ENCODE results near the gene ABCD4. TPM values are rescaled to one million over a fixed set of nuclear protein-coding genes. Genes with fewer than 3 reads are reported as not detected.

ABCD4 gene
- polyA plus RNA-seq, 1 donor from 2014 or later, result 106 TPM

GRCh38 chr14:74265301-74265965, 37.3 kb downstream of the ABCD4 start:
- no peak for TF ChIP-seq RAD21 (conservative IDR thresholded peaks at IDR 0.05)
- TF ChIP-seq EP300 (conservative IDR thresholded peaks at IDR 0.05; ENCODE audit: poor library complexity, severe bottlenecking), result no peak
- no peak for TF ChIP-seq POLR2AphosphoS5 (IDR thresholded peaks at IDR 0.05)
- TF ChIP-seq, protein P1, sequence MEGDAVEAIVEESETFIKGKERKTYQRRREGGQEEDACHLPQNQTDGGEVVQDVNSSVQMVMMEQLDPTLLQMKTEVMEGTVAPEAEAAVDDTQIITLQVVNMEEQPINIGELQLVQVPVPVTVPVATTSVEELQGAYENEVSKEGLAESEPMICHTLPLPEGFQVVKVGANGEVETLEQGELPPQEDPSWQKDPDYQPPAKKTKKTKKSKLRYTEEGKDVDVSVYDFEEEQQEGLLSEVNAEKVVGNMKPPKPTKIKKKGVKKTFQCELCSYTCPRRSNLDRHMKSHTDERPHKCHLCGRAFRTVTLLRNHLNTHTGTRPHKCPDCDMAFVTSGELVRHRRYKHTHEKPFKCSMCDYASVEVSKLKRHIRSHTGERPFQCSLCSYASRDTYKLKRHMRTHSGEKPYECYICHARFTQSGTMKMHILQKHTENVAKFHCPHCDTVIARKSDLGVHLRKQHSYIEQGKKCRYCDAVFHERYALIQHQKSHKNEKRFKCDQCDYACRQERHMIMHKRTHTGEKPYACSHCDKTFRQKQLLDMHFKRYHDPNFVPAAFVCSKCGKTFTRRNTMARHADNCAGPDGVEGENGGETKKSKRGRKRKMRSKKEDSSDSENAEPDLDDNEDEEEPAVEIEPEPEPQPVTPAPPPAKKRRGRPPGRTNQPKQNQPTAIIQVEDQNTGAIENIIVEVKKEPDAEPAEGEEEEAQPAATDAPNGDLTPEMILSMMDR (IDR thresholded peaks at IDR 0.05; ENCODE audit: poor library complexity, severe bottlenecking), result no peak
- TF ChIP-seq TAF1 (IDR thresholded peaks at IDR 0.05; ENCODE audit: low read depth), result no peak
- no peak for TF ChIP-seq REST (IDR thresholded peaks at IDR 0.05; ENCODE audit: borderline replicate concordance)
- TF ChIP-seq SMC3 (conservative IDR thresholded peaks at IDR 0.05; ENCODE audit: poor library complexity), result no peak
- no peak for TF ChIP-seq MXI1 (conservative IDR thresholded peaks at IDR 0.05; ENCODE audit: poor library complexity, severe bottlenecking)
- no peak for TF ChIP-seq EZH2 (IDR thresholded peaks at IDR 0.05; ENCODE audit: borderline replicate concordance, insufficient read depth, low read length, poor library complexity, severe bottlenecking)
- no peak overlapping the region for H2AFZ ChIP-seq (ENCODE audit: low read depth, low read length)
- no peaks in the 10 kb centered on the region for H3F3A ChIP-seq (ENCODE audit: insufficient read depth, low read length, poor library complexity, severe bottlenecking)
- no peaks in the 10 kb centered on the region for H4K20me1 ChIP-seq (ENCODE audit: insufficient read depth)
- H3K4me2 ChIP-seq (ENCODE audit: low read length), result no peak overlapping the region
- H3K4me3 ChIP-seq (ENCODE audit: low read length), result no peak overlapping the region
- H3K27ac ChIP-seq (ENCODE audit: low read length), result no peak overlapping the region
- H3K79me2 ChIP-seq (replicated peaks; ENCODE audit: insufficient read depth, low read length), result no peaks in the 10 kb centered on the region
- no peaks in the 10 kb centered on the region for H3K9me2 ChIP-seq (ENCODE audit: insufficient read depth, low read length)
- no peak overlapping the region for H3K9ac ChIP-seq (ENCODE audit: low read length)
- no peaks in the 10 kb centered on the region for H3K27me3 ChIP-seq (ENCODE audit: insufficient read depth, low read depth, low read length)
- no peaks in the 10 kb centered on the region for H3K36me3 ChIP-seq (ENCODE audit: insufficient read depth, low read length)
- no peaks in the 10 kb centered on the region for H3K9me3 ChIP-seq (ENCODE audit: low read length)

- no peak overlapping the region for H3K4me2 ChIP-seq (ENCODE audit: low read length)
These were observed 38.8 kb downstream of the ABCD4 start for GRCh38 chr14:74263921-74264320.

More at GRCh38 chr14:74263921-74264320, 38.8 kb downstream of the ABCD4 start:
- Histone ChIP-seq H3K27ac (ENCODE audit: low read length) (no peak overlapping the region), H3K9me2 (ENCODE audit: insufficient read depth, low read length) (no peaks in the 10 kb centered on the region), H3F3A (ENCODE audit: insufficient read depth, low read length, poor library complexity, severe bottlenecking) (no peaks in the 10 kb centered on the region), H3K9ac (ENCODE audit: low read length) (no peak overlapping the region), H3K27me3 (ENCODE audit: insufficient read depth, low read depth, low read length) (peaks cover 4% of the 10 kb centered on the region), H2AFZ (ENCODE audit: low read depth, low read length) (no peak overlapping the region), H3K4me3 (ENCODE audit: low read length) (no peak overlapping the region), H3K79me2 (replicated peaks; ENCODE audit: insufficient read depth, low read length) (no peaks in the 10 kb centered on the region), H3K36me3 (ENCODE audit: insufficient read depth, low read length) (no peaks in the 10 kb centered on the region), H4K20me1 (ENCODE audit: insufficient read depth) (no peaks in the 10 kb centered on the region), H3K9me3 (ENCODE audit: low read length) (no peaks in the 10 kb centered on the region)
- TF ChIP-seq RAD21 (conservative IDR thresholded peaks at IDR 0.05) (no peak), POLR2AphosphoS5 (IDR thresholded peaks at IDR 0.05) (no peak), MXI1 (conservative IDR thresholded peaks at IDR 0.05; ENCODE audit: poor library complexity, severe bottlenecking) (no peak), EZH2 (IDR thresholded peaks at IDR 0.05; ENCODE audit: borderline replicate concordance, insufficient read depth, low read length, poor library complexity, severe bottlenecking) (no peak), EP300 (conservative IDR thresholded peaks at IDR 0.05; ENCODE audit: poor library complexity, severe bottlenecking) (no peak), SMC3 (conservative IDR thresholded peaks at IDR 0.05; ENCODE audit: poor library complexity) (no peak), TAF1 (IDR thresholded peaks at IDR 0.05; ENCODE audit: low read depth) (no peak), REST (IDR thresholded peaks at IDR 0.05; ENCODE audit: borderline replicate concordance) (no peak)
- TF ChIP-seq, protein P1 (IDR thresholded peaks at IDR 0.05; ENCODE audit: poor library complexity, severe bottlenecking), result no peak

All from neural cell (in vitro differentiated cells).